Measurements from ENCODE around the gene CHP1.
"Not testable (repeated sequence)": the region's sequence is repeated elsewhere in the genome, so short reads cannot be mapped to it uniquely, and the experiment has no call there.

The CHP1 gene

DNA sequence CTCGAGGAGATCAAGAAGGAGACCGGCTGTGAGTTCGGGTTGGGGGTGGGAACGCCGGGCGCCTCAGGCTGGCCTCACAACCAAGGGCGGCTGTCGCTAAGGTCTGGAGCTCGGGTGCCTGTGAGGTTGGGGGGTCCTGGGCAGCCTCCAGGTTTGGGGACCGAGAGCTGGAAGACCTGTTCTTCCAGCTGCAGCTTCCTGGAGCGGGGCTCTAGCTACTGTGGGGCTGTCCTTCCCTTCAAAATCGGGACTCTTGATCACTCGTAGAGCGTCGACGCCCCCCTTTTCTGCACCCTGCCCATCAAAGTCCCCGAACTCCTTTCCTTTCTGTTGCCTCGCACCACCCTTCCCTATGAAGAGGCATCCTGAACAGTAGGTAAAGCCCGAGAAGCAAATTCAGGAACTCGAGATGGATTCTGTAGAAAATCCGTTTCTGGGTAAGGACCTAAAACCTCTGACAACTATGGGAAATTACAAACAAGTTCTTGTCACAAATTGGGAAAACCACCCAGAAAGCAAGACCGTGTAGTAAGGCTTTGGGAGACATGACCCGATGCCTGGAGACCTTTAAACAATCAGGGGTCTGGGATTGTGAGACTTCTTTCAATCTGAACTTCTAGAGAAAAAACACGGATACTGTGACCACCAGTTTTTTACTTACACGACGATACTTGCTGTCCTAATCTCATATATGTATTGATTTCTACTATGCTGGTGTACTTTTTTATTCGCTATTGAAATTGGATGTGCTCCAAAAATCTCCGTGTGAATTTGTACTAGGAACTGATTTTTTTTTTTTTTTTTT lies 556 bp downstream of the CHP1 start:
- H2BK5ac ChIP-seq (ENCODE audit: low read depth, low read length, poor library complexity, severe bottlenecking) = no peak overlapping the region
- H4K8ac ChIP-seq (ENCODE audit: low read length) = peak overlapping the region; percentile 84
- H3K4me1 ChIP-seq (ENCODE audit: control insufficient read depth, insufficient read depth, low read depth, low read length) = peaks cover 6% of the 10 kb centered on the region
- H4K91ac ChIP-seq (ENCODE audit: low read length) = peak overlapping the region; percentile 90
- peak overlapping the region; percentile 60 for H2BK15ac ChIP-seq (ENCODE audit: low read depth, poor library complexity, severe bottlenecking)
- H3K36me3 ChIP-seq (ENCODE audit: control insufficient read depth in 1 of 2, insufficient read depth in 2 of 2, low read depth in 1 of 2, low read length in 2 of 2) = peaks cover 0 to 6% of the 10 kb centered on the region in 2 experiments
- H3K27ac ChIP-seq (ENCODE audit: low read length, poor library complexity, severe bottlenecking) = peak overlapping the region; percentile 62
- H3K4ac ChIP-seq (ENCODE audit: low read depth in 1 of 2, low read length in 2 of 2) = peak overlapping the region; percentile 22 to 57
- H2AFZ ChIP-seq (ENCODE audit: low read depth, low read length) = peak overlapping the region; percentile 1
- no peaks in the 10 kb centered on the region for H3K27me3 ChIP-seq (ENCODE audit: control insufficient read depth in 1 of 2, insufficient read depth in 1 of 2, low read length in 2 of 2)
- peaks cover 15% of the 10 kb centered on the region for H3K79me1 ChIP-seq (replicated peaks; ENCODE audit: low read length, poor library complexity, severe bottlenecking)
- H3K4me2 ChIP-seq (ENCODE audit: low read length, poor library complexity, severe bottlenecking) = peak overlapping the region; percentile 95
- H2BK120ac ChIP-seq (ENCODE audit: low read depth, low read length) = peak overlapping the region; percentile 86
- peak overlapping the region; percentile 96 for H3K9ac ChIP-seq (ENCODE audit: low read length)
- no peak overlapping the region for H3K23ac ChIP-seq (ENCODE audit: low read length in 2 of 2)
- 8% methylated on average over 24 of the region's 28 CpGs for WGBS
- DNase-seq = peak; percentile 22
- peak overlapping the region in 1 of 2 experiments; percentile 61 for H2BK12ac ChIP-seq (ENCODE audit: low read length in 2 of 2)
- peak overlapping the region; percentile 55 to 86 for H3K18ac ChIP-seq (ENCODE audit: low read depth in 1 of 2, low read length in 2 of 2)
- no peak overlapping the region for H2AK5ac ChIP-seq (ENCODE audit: low read length, severe bottlenecking)
- peak overlapping the region; percentile 96 to 100 for H3K4me3 ChIP-seq (ENCODE audit: insufficient read depth in 1 of 2, low read depth in 1 of 2, low read length in 2 of 2)
- H3K14ac ChIP-seq (ENCODE audit: low read length in 2 of 2) = peak overlapping the region in 1 of 2 experiments; percentile 38
- no peaks in the 10 kb centered on the region for H3K9me3 ChIP-seq (ENCODE audit: control insufficient read depth, low read length)

DNA sequence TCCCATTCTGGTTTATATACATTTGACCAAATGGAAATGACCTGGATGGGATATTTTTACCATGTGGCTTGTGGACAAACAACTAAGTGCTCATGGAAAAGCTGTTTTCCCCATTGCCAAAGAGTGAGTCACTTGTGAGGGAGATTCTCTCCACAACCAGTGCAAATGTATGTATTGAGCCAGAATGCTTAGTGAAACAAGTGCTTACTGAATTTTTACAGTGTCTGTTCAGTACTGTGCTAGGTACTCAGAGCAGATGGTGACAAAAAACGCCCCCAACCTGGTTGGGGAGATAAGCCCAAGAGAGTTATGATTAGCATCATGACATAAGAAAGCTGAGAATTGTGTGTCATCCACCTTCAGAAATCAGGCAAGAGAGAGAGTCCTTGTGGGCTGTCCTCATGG lies 2.3 kb downstream of the CHP1 start:
- H4K8ac ChIP-seq (ENCODE audit: low read length) = no peak overlapping the region
- no peak overlapping the region for H2BK120ac ChIP-seq (ENCODE audit: low read depth, low read length)
- H4K91ac ChIP-seq (ENCODE audit: low read length) = no peak overlapping the region
- no peak overlapping the region for H3K23ac ChIP-seq (ENCODE audit: low read length in 2 of 2)
- H3K9ac ChIP-seq (ENCODE audit: low read length) = no peak overlapping the region
- H3K27me3 ChIP-seq (ENCODE audit: control insufficient read depth in 1 of 2, insufficient read depth in 1 of 2, low read length in 2 of 2) = no peaks in the 10 kb centered on the region
- no peak overlapping the region for H2AK5ac ChIP-seq (ENCODE audit: low read length, severe bottlenecking)
- H3K9me3 ChIP-seq (ENCODE audit: control insufficient read depth, low read length) = no peaks in the 10 kb centered on the region
- peaks cover 0 to 6% of the 10 kb centered on the region in 2 experiments for H3K36me3 ChIP-seq (ENCODE audit: control insufficient read depth in 1 of 2, insufficient read depth in 2 of 2, low read depth in 1 of 2, low read length in 2 of 2)
- no peak overlapping the region for H3K4ac ChIP-seq (ENCODE audit: low read depth in 1 of 2, low read length in 2 of 2)
- H2AFZ ChIP-seq (ENCODE audit: low read depth, low read length) = no peak overlapping the region
- H3K18ac ChIP-seq (ENCODE audit: low read depth in 1 of 2, low read length in 2 of 2) = no peak overlapping the region
- H3K4me2 ChIP-seq (ENCODE audit: low read length, poor library complexity, severe bottlenecking) = no peak overlapping the region
- peaks cover 6% of the 10 kb centered on the region for H3K4me1 ChIP-seq (ENCODE audit: control insufficient read depth, insufficient read depth, low read depth, low read length)
- H2BK12ac ChIP-seq (ENCODE audit: low read length in 2 of 2) = no peak overlapping the region
- H2BK5ac ChIP-seq (ENCODE audit: low read depth, low read length, poor library complexity, severe bottlenecking) = no peak overlapping the region
- no peak overlapping the region for H2BK15ac ChIP-seq (ENCODE audit: low read depth, poor library complexity, severe bottlenecking)
- peaks cover 18% of the 10 kb centered on the region for H3K79me1 ChIP-seq (replicated peaks; ENCODE audit: low read length, poor library complexity, severe bottlenecking)
- peak; percentile 88 for DNase-seq
- no peak overlapping the region for H3K27ac ChIP-seq (ENCODE audit: low read length, poor library complexity, severe bottlenecking)
- 67% methylated on average over 1 of the region's 1 CpG for WGBS
- H3K14ac ChIP-seq (ENCODE audit: low read length in 2 of 2) = no peak overlapping the region
- peak overlapping the region in 1 of 2 experiments; percentile 100 for H3K4me3 ChIP-seq (ENCODE audit: insufficient read depth in 1 of 2, low read depth in 1 of 2, low read length in 2 of 2)

DNA sequence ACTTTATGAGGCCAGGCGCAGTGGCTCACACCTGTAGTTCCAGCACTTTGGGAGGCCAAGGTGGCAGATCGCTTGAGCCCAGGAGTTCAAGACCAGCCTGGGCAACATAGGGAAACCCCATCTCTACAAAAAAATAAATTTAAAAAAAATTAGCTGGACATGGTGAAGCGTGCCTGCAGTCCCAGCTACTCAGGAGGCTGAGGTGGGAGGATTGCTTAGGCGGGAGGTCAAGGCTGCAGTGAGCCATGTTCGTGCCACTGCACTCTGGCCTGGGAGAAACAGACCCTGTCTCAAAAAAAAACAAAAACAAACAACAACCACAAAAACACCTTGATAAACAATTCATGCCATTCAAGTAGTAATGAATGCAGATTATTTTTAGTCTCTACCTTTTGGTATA lies 4.2 kb downstream of the CHP1 start:
- H3K4me1 ChIP-seq (ENCODE audit: control insufficient read depth, insufficient read depth, low read depth, low read length); H2BK15ac ChIP-seq (ENCODE audit: low read depth, poor library complexity, severe bottlenecking); H3K4ac ChIP-seq (ENCODE audit: low read depth in 1 of 2, low read length in 2 of 2); H3K9ac ChIP-seq (ENCODE audit: low read length); H2BK5ac ChIP-seq (ENCODE audit: low read depth, low read length, poor library complexity, severe bottlenecking); H2AFZ ChIP-seq (ENCODE audit: low read depth, low read length); DNase-seq; H3K27ac ChIP-seq (ENCODE audit: low read length, poor library complexity, severe bottlenecking); H4K8ac ChIP-seq (ENCODE audit: low read length); H3K18ac ChIP-seq (ENCODE audit: low read depth in 1 of 2, low read length in 2 of 2); H2BK12ac ChIP-seq (ENCODE audit: low read length in 2 of 2); H3K27me3 ChIP-seq (ENCODE audit: control insufficient read depth in 1 of 2, insufficient read depth in 1 of 2, low read length in 2 of 2); H3K9me3 ChIP-seq (ENCODE audit: control insufficient read depth, low read length); H3K14ac ChIP-seq (ENCODE audit: low read length in 2 of 2); H2BK120ac ChIP-seq (ENCODE audit: low read depth, low read length); H4K91ac ChIP-seq (ENCODE audit: low read length); H3K4me2 ChIP-seq (ENCODE audit: low read length, poor library complexity, severe bottlenecking); H3K4me3 ChIP-seq (ENCODE audit: insufficient read depth in 1 of 2, low read depth in 1 of 2, low read length in 2 of 2); H2AK5ac ChIP-seq (ENCODE audit: low read length, severe bottlenecking); H3K23ac ChIP-seq (ENCODE audit: low read length in 2 of 2); H3K36me3 ChIP-seq (ENCODE audit: control insufficient read depth in 1 of 2, insufficient read depth in 2 of 2, low read depth in 1 of 2, low read length in 2 of 2): not testable (repeated sequence)
- H3K79me1 ChIP-seq (replicated peaks; ENCODE audit: low read length, poor library complexity, severe bottlenecking) = peaks cover 23% of the 10 kb centered on the region
- WGBS = 92% methylated on average over 4 of the region's 5 CpGs

GRCh38 chr15:41235929-41236328 lies 4.9 kb downstream of the CHP1 start:
- Histone ChIP-seq H4K91ac (ENCODE audit: low read length) (no peak overlapping the region), H3K4me3 (ENCODE audit: insufficient read depth in 1 of 2, low read depth in 1 of 2, low read length in 2 of 2) (no peak overlapping the region), H2AK5ac (ENCODE audit: low read length, severe bottlenecking) (no peak overlapping the region), H3K23ac (ENCODE audit: low read length in 2 of 2) (no peak overlapping the region), H2BK120ac (ENCODE audit: low read depth, low read length) (no peak overlapping the region), H3K14ac (ENCODE audit: low read length in 2 of 2) (no peak overlapping the region), H3K4me1 (ENCODE audit: control insufficient read depth, insufficient read depth, low read depth, low read length) (peaks cover 3% of the 10 kb centered on the region), H4K8ac (ENCODE audit: low read length) (no peak overlapping the region), H2BK5ac (ENCODE audit: low read depth, low read length, poor library complexity, severe bottlenecking) (no peak overlapping the region), H3K27me3 (ENCODE audit: control insufficient read depth in 1 of 2, insufficient read depth in 1 of 2, low read length in 2 of 2) (no peaks in the 10 kb centered on the region), H3K27ac (ENCODE audit: low read length, poor library complexity, severe bottlenecking) (no peak overlapping the region), H3K79me1 (replicated peaks; ENCODE audit: low read length, poor library complexity, severe bottlenecking) (peaks cover 23% of the 10 kb centered on the region), H2BK12ac (ENCODE audit: low read length in 2 of 2) (no peak overlapping the region), H3K4ac (ENCODE audit: low read depth in 1 of 2, low read length in 2 of 2) (no peak overlapping the region), H3K36me3 (ENCODE audit: control insufficient read depth in 1 of 2, insufficient read depth in 2 of 2, low read depth in 1 of 2, low read length in 2 of 2) (peaks cover 0 to 9% of the 10 kb centered on the region in 2 experiments), H3K18ac (ENCODE audit: low read depth in 1 of 2, low read length in 2 of 2) (no peak overlapping the region), H2BK15ac (ENCODE audit: low read depth, poor library complexity, severe bottlenecking) (no peak overlapping the region), H2AFZ (ENCODE audit: low read depth, low read length) (no peak overlapping the region), H3K9ac (ENCODE audit: low read length) (no peak overlapping the region), H3K9me3 (ENCODE audit: control insufficient read depth, low read length) (no peaks in the 10 kb centered on the region), H3K4me2 (ENCODE audit: low read length, poor library complexity, severe bottlenecking) (no peak overlapping the region)
- no peak for DNase-seq
